ENCODE results near the gene CDH9. TPM values are rescaled to one million over a fixed set of nuclear protein-coding genes. Genes with fewer than 3 reads are reported as not detected.
A peak's percentile ranks its signal among the peaks of the same experiment; 100 is the strongest.
"Not testable (repeated sequence)": the region's sequence is repeated elsewhere in the genome, so short reads cannot be mapped to it uniquely, and the experiment has no call there.

The CDH9 gene
- total RNA-seq, 1 experiment from 2014 or later: not detected

- H3K27me3 ChIP-seq: no peaks in the 10 kb centered on the region
- H3K9me3 ChIP-seq (replicated peaks): no peaks in the 10 kb centered on the region
- no peak overlapping the region for H3K27ac ChIP-seq
- H3K36me3 ChIP-seq: no peaks in the 10 kb centered on the region
- DNase-seq: no peak
- H3K4me1 ChIP-seq: no peaks in the 10 kb centered on the region; the same call in 1 of the 2 replicates
- no peak overlapping the region for H3K4me3 ChIP-seq
Observed at GRCh38 chr5:26884481-26884880, 153.9 kb downstream of the CDH9 start.

GRCh38 chr5:26883375-26883774 is 155.0 kb downstream of the CDH9 start:
- no peaks in the 10 kb centered on the region for H3K4me1 ChIP-seq
- no peak for DNase-seq
- H3K36me3 ChIP-seq: no peaks in the 10 kb centered on the region
- H3K27me3 ChIP-seq: no peaks in the 10 kb centered on the region
- H3K9me3 ChIP-seq (replicated peaks): no peaks in the 10 kb centered on the region
- H3K4me3 ChIP-seq: no peak overlapping the region
- no peak overlapping the region for H3K27ac ChIP-seq

- Histone ChIP-seq H3K27ac (no peak overlapping the region), H3K4me1 (no peaks in the 10 kb centered on the region), H3K9me3 (replicated peaks) (no peaks in the 10 kb centered on the region), H3K36me3 (no peaks in the 10 kb centered on the region), H3K27me3 (no peaks in the 10 kb centered on the region), H3K4me3 (no peak overlapping the region)
- DNase-seq: no peak
Observed at GRCh38 chr5:26881901-26882300, 156.5 kb downstream of the CDH9 start.

GRCh38 chr5:26877154-26877553 is 161.2 kb downstream of the CDH9 start:
- no peak for DNase-seq
- Histone ChIP-seq H3K4me3 (no peak overlapping the region), H3K27me3 (no peaks in the 10 kb centered on the region), H3K36me3 (no peaks in the 10 kb centered on the region), H3K27ac (no peak overlapping the region), H3K4me1 (no peaks in the 10 kb centered on the region), H3K9me3 (replicated peaks) (no peaks in the 10 kb centered on the region)

GRCh38 chr5:26872337-26872736 is 166.0 kb downstream of the CDH9 start:
- Histone ChIP-seq H3K9me3 (replicated peaks) (no peaks in the 10 kb centered on the region), H3K36me3 (no peaks in the 10 kb centered on the region), H3K4me1 (no peaks in the 10 kb centered on the region), H3K4me3 (no peak overlapping the region), H3K27me3 (no peaks in the 10 kb centered on the region), H3K27ac (no peak overlapping the region)
- DNase-seq: no peak

- Histone ChIP-seq H3K9me3 (replicated peaks) (no peaks in the 10 kb centered on the region), H3K27ac (no peak overlapping the region), H3K36me3 (no peaks in the 10 kb centered on the region), H3K4me1 (no peaks in the 10 kb centered on the region), H3K4me3 (no peak overlapping the region), H3K27me3 (no peaks in the 10 kb centered on the region)
- DNase-seq: no peak
Observed at GRCh38 chr5:26869781-26870180, 168.6 kb downstream of the CDH9 start.

- Histone ChIP-seq H3K4me3 (no peak overlapping the region), H3K4me1 (no peaks in the 10 kb centered on the region), H3K36me3 (no peaks in the 10 kb centered on the region), H3K27me3 (no peaks in the 10 kb centered on the region), H3K27ac (no peak overlapping the region), H3K9me3 (replicated peaks) (no peaks in the 10 kb centered on the region)
- DNase-seq: no peak
Observed at GRCh38 chr5:26868504-26868903, 169.9 kb downstream of the CDH9 start.

- H3K27me3 ChIP-seq: no peaks in the 10 kb centered on the region
- no peaks in the 10 kb centered on the region for H3K9me3 ChIP-seq (replicated peaks)
- H3K4me1 ChIP-seq: no peaks in the 10 kb centered on the region
- no peaks in the 10 kb centered on the region for H3K36me3 ChIP-seq
- DNase-seq: no peak
- no peak overlapping the region for H3K4me3 ChIP-seq
- no peak overlapping the region for H3K27ac ChIP-seq
Observed at GRCh38 chr5:26864061-26864460, 174.3 kb downstream of the CDH9 start.

GRCh38 chr5:26856238-26856637 is 182.1 kb downstream of the CDH9 start:
- H3K9me3 ChIP-seq (replicated peaks): no peaks in the 10 kb centered on the region; the same call in 1 of the 2 replicates
- no peaks in the 10 kb centered on the region for H3K27me3 ChIP-seq
- DNase-seq: no peak
- no peak overlapping the region for H3K27ac ChIP-seq
- no peaks in the 10 kb centered on the region for H3K4me1 ChIP-seq
- no peak overlapping the region for H3K4me3 ChIP-seq
- H3K36me3 ChIP-seq: no peaks in the 10 kb centered on the region

- H3K4me3 ChIP-seq; DNase-seq; H3K27ac ChIP-seq; H3K27me3 ChIP-seq; H3K4me1 ChIP-seq; H3K36me3 ChIP-seq; H3K9me3 ChIP-seq (replicated peaks): not testable (repeated sequence)
Observed at GRCh38 chr5:26852450-26852849, 185.9 kb downstream of the CDH9 start.

GRCh38 chr5:26847041-26847736 is 191.2 kb downstream of the CDH9 start:
- Histone ChIP-seq H3K27me3 (no peaks in the 10 kb centered on the region), H3K4me3 (peak overlapping the region; percentile 57), H3K9me3 (replicated peaks) (no peaks in the 10 kb centered on the region; the same call in 1 of the 2 replicates), H3K4me1 (peaks cover 14% of the 10 kb centered on the region), H3K36me3 (0 out of 2 replicates have a peak, but pooled peaks cover 2% of the 10 kb centered on the region), H3K27ac (peak overlapping the region; percentile 88)
- peak; percentile 52 to 78 for DNase-seq

- DNase-seq: no peak
Observed at GRCh38 chr5:26843677-26844076, 194.7 kb downstream of the CDH9 start.

GRCh38 chr5:26833596-26833995 is 204.8 kb downstream of the CDH9 start:
- no peak overlapping the region for H3K27ac ChIP-seq
- no peak overlapping the region for H3K4me3 ChIP-seq
- no peaks in the 10 kb centered on the region; the same call in 1 of the 2 replicates for H3K9me3 ChIP-seq (replicated peaks)
- no peaks in the 10 kb centered on the region for H3K36me3 ChIP-seq
- H3K27me3 ChIP-seq: no peaks in the 10 kb centered on the region
- peaks cover 20% of the 10 kb centered on the region for H3K4me1 ChIP-seq
- no peak for DNase-seq

More at GRCh38 chr5:26843677-26844076, 194.7 kb downstream of the CDH9 start:
- no peaks in the 10 kb centered on the region; the same call in 1 of the 2 replicates for H3K9me3 ChIP-seq (replicated peaks)
- H3K36me3 ChIP-seq: 0 out of 2 replicates have a peak, but pooled peaks cover 2% of the 10 kb centered on the region
- peaks cover 24% of the 10 kb centered on the region for H3K4me1 ChIP-seq
- H3K27me3 ChIP-seq: no peaks in the 10 kb centered on the region
- no peak overlapping the region for H3K27ac ChIP-seq
- no peak overlapping the region for H3K4me3 ChIP-seq
